Testis (tissue), 3 donors: ENCODE data around the gene RECQL. TPM values are rescaled to one million over a fixed set of nuclear protein-coding genes. Genes with fewer than 3 reads are reported as not detected.

Source experiments
- DNase-seq: peaks from one replicate; pipeline ENCODE4 v3.0.0-alpha.2; 2019
- H3K27ac ChIP-seq, 2 donors: fragments of 200-600 bp; sonication (generic); one replicate each; pipeline ENCODE4 v1.5.1; 2019
- H3K27me3 ChIP-seq: fragments of 200-600 bp; sonication (generic); one replicate; pipeline ENCODE4 v1.5.1; 2019
- H3K36me3 ChIP-seq: fragments of 200-600 bp; sonication (generic); one replicate; pipeline ENCODE4 v1.5.1; 2017; ENCODE audit warnings: low read depth; ENCODE audit errors: missing control alignments
- H3K4me1 ChIP-seq: fragments of 200-600 bp; sonication (generic); one replicate; pipeline ENCODE4 v1.5.1; 2019
- H3K4me3 ChIP-seq, 2 donors: fragments of 200-600 bp; sonication (generic); one replicate each; pipeline ENCODE4 v1.5.1; 2017 to 2019
- H3K9me3 ChIP-seq: fragments of 200-600 bp; sonication (generic); one replicate; pipeline ENCODE4 v1.5.1; 2017
- POLR2A ChIP-seq: fragments of 450-650 bp; IDR thresholded peaks from one replicate; pipeline ENCODE4 v1.6.1; 2017; ENCODE audit warnings: antibody characterized with exemption, mild to moderate bottlenecking, moderate library complexity
- WGBS, 2 donors: methylation state at CpG; one replicate each; pipeline ENCODE4 v1.1.5; 2018; 5-methylcytosine and 5-hydroxymethylcytosine counted together
- intact Hi-C: fragments of 100-400 bp; cut with DNase I; formaldehyde crosslinking; loops from one replicate; pipeline ENCODE4 v1.15.1; 2023; ENCODE audit warnings: low total_unique reads
- polyA plus RNA-seq: library from polyadenylated mRNA; stranded (reverse); fragments of 350-450 nt; fragmentation: Illumina TruSeq; extraction: RNeasy Lipid Tissue Mini Kit (QIAGEN cat#74804); gene quantifications from one replicate; pipeline ENCODE4 v1.2.3, GENCODE V29; 2014; ENCODE audit warnings: low read depth, low replicate concordance; ENCODE audit not compliant: insufficient read depth
- total RNA-seq, 2 donors: library from RNA; depleted of rRNA; stranded (reverse); fragments of >200 nt; gene quantifications; one replicate each; pipeline ENCODE4 v1.2.3, GENCODE V29; 2016
- TF ChIP-seq, protein P1 (sequence below), 3 experiments: fragments of 450-650 bp in 2 of 3; fragments of 200-600 bp in 1 of 3; sonication (generic) in 1 of 3; IDR thresholded peaks; one replicate each; pipeline ENCODE4 v1.5.1; 2016 to 2019; ENCODE audit warnings: antibody characterized with exemption in 3 of 3, mild to moderate bottlenecking in 2 of 3, moderate library complexity in 1 of 3

Gene RECQL
- total and polyA plus RNA-seq, 3 donors from 2014 or later = 9.8 to 21.6 (median 15.2) TPM

DNA sequence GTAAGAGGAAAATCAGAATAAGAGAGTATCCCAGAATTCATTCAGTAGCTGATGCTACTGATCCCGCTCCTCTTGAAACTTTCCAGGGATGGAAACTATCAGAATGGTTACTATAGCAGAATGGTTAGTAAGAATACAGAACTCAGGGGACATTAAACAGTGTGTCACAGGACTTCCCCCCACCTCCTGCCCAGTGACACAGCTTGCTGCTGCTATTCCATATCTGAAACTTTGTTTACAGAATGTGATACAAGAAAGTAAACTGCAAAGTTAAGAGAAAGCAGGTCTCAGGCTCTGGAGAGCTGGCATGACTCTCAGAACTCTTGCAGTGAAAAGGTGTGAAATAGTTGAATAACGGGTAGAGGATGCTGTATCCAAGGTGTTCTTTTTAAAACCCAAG lies 28.0 kb upstream of the RECQL start:
- Histone ChIP-seq H3K9me3 (no peaks in the 10 kb centered on the region), H3K27ac (no peak overlapping the region)
- no peak for DNase-seq

DNA sequence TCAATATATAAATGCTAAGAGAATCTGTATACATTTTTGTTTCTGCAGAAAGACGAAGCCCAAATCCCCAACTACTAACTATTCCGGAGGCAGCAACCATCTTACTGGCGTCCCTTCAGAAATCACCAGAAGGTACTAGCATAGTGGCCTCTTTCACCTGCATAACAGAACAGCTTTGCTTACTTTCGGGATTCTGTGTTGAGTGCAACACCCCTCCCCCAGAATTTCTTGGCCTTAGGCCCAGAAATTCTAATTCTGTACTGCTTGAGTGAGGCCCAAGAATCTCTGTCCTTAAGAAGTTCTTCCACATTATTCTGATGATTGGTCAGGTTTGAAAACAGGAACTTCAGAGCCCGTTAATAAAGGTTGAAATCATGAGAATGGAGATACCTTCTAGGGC lies 27.5 kb upstream of the RECQL start:
- Histone ChIP-seq H3K36me3 (no peaks in the 10 kb centered on the region), H3K27me3 (no peaks in the 10 kb centered on the region), H3K27ac (no peak overlapping the region), H3K4me1 (no peaks in the 10 kb centered on the region), H3K9me3 (no peaks in the 10 kb centered on the region), H3K4me3 (no peak overlapping the region)
- WGBS, 2 donors = 62 to 79% methylated on average over 5 of the region's 5 CpGs
- TF ChIP-seq, protein P1, sequence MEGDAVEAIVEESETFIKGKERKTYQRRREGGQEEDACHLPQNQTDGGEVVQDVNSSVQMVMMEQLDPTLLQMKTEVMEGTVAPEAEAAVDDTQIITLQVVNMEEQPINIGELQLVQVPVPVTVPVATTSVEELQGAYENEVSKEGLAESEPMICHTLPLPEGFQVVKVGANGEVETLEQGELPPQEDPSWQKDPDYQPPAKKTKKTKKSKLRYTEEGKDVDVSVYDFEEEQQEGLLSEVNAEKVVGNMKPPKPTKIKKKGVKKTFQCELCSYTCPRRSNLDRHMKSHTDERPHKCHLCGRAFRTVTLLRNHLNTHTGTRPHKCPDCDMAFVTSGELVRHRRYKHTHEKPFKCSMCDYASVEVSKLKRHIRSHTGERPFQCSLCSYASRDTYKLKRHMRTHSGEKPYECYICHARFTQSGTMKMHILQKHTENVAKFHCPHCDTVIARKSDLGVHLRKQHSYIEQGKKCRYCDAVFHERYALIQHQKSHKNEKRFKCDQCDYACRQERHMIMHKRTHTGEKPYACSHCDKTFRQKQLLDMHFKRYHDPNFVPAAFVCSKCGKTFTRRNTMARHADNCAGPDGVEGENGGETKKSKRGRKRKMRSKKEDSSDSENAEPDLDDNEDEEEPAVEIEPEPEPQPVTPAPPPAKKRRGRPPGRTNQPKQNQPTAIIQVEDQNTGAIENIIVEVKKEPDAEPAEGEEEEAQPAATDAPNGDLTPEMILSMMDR (IDR thresholded peaks at IDR 0.05) = no peak
- TF ChIP-seq POLR2A = no peak
- intact Hi-C loops = no loop called here
- DNase-seq = no peak

More for the DNA sequence above, 28.0 kb upstream of the RECQL start:
- Histone ChIP-seq H3K27me3 (no peaks in the 10 kb centered on the region), H3K4me1 (no peaks in the 10 kb centered on the region), H3K36me3 (no peaks in the 10 kb centered on the region), H3K4me3 (no peak overlapping the region)
- no peak for TF ChIP-seq POLR2A
- TF ChIP-seq, protein P1 (IDR thresholded peaks at IDR 0.05) = no peak
- intact Hi-C loops = no loop called here
- WGBS, 2 donors = 80 to 86% methylated on average over 2 of the region's 2 CpGs

DNA sequence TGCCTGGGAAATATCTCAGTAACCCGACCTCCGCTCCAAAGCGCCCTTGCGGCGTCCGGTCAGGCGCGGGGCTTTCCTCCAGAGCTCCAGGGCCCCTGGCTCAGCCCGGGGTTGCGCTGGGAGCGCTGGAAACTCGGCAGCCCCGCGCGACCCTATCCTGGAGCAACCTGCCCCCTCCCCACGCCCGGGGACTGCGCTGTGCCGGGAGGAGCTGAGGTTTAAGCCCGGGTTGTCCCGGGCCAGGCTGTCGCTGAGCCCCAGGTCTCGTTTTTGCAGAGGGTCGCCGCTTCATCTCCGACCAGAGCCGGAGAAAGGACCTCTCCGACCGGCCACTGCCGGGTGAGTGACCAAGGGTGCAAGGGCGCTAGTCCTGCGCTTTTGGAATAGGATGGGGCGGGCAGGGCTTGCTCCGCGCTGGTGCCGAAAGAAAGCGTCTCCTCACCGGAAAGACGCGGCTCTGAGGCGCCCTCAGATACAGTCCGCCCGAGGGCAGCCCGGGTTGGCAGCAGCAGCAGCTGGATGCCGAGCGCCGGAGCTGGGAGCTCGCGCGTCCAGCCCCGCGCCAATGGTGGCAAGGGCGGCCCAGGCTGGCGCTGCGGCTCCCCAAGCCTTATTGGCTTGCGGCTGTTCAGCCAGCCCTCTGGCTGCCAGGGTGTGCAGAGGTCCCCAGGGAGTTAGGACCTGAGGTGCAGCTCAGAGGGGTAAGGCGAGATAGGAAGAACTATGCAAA lies 26.2 kb upstream of the RECQL start:
- H3K4me1 ChIP-seq = no peaks in the 10 kb centered on the region
- H3K27ac ChIP-seq = no peak overlapping the region

DNA sequence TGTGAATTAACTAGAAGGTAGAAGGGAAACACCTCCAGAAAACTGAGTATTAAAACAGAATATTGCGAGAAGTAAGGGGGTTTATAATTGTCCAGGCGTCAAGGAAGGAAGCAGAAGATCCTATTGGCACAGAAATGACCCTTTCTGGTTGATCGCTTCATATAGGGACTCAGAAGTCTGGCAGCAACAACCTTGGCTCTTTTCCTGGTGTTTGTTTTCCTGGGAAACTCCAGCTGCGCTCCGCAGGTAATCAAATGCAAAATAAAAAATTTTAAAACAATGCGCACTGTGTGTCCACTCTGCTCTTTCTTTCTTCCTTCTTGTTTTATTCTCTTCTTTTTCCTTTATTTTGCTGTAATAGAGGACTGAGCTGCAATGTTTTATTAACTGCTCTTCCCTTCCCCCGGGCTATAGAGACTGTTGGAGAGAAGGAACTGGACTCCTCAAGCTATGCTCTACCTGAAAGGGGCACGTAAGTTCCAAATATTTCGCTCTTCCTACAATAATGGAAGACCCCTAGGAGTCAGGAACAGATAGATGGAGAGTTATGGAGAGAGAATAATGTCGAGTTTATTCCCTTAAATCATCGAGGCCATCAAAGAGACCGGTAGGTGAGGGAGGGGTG lies 25.4 kb upstream of the RECQL start:
- Histone ChIP-seq H3K4me1 (no peaks in the 10 kb centered on the region), H3K27ac (no peak overlapping the region), H3K27me3 (no peaks in the 10 kb centered on the region), H3K9me3 (no peaks in the 10 kb centered on the region), H3K36me3 (no peaks in the 10 kb centered on the region), H3K4me3 (peak overlapping the region; percentile 43 to 63)
- WGBS, 2 donors = 27 to 32% methylated on average over 12 of the region's 12 CpGs
- TF ChIP-seq, protein P1 (IDR thresholded peaks at IDR 0.05) = no peak
- no peak for TF ChIP-seq POLR2A
- intact Hi-C loops = no loop called here
- DNase-seq = no peak

More for the DNA sequence above, 26.2 kb upstream of the RECQL start:
- Histone ChIP-seq H3K4me3 (peak overlapping the region; percentile 43 to 63), H3K27me3 (no peaks in the 10 kb centered on the region), H3K36me3 (no peaks in the 10 kb centered on the region), H3K9me3 (no peaks in the 10 kb centered on the region)
- DNase-seq = peak; percentile 34
- 0% methylated on average over 12 to 51 of the region's 57 CpGs for WGBS, 2 donors
- no peak for TF ChIP-seq POLR2A
- TF ChIP-seq, protein P1 (IDR thresholded peaks at IDR 0.05) = no peak
- intact Hi-C loops = no loop called here
